Stimulated activated naive CD4-positive, alpha-beta T cell (primary cell): ENCODE data around the gene CFAP65.

ENCODE experiments used
- DNase-seq, 6 experiments: peaks; one replicate each; lab custom pipeline; 2025; lab: John Stamatoyannopoulos, UW

The CFAP65 gene

DNA sequence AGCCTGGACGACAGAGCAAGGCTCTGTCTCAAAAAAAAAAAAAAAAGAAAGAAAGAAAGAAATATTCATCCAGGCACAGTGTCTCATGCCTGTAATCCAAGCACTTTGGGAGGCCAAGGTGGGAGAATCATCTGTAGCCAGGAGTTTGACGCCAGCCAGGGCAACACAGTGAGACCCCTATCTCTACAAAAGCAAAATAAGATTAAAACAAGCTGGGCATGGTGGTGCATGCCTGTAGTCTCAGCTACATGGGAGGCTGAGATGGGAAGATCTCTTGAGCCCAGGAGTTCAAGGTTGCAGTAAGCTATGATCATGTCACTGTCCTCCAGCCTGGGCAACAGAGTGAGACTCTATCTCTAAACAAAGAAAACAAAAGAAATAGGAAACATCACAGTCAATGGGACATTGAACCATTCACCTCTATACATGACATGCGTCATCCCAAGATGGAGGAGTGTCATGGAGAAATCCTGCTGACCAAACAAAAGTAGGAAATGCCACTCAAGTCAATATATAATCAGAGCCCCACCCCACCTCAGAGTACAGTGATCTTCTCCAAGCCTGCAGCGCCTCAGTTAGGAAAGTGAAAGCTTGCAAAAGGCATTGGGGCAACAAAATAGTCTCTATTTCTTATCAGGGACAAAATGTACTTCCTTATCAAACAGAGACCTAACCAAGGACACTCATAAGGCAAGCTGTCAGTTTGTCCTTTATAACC is 66.1 kb downstream of the CFAP65 start:
- no peak for DNase-seq

DNA sequence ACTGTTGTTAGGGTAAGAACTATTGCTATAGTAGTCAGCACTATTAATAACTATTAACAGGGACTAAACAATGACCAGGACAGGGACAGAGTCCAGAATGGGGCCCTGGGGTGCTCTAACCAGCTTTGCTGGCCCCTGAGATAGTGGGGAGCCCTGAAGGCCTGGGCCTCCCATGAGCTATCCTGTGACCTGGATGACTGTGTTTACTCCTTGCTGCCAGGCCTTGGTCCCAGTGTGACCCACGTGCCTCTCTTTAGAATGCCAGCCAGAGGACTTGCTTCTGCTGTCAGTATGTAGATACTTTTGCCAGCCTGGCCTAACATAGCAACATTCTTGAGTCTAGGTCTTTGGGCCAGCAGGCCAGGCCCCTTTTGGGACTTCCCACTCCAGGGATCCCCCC is 70.4 kb downstream of the CFAP65 start:
- no peak for DNase-seq

DNA sequence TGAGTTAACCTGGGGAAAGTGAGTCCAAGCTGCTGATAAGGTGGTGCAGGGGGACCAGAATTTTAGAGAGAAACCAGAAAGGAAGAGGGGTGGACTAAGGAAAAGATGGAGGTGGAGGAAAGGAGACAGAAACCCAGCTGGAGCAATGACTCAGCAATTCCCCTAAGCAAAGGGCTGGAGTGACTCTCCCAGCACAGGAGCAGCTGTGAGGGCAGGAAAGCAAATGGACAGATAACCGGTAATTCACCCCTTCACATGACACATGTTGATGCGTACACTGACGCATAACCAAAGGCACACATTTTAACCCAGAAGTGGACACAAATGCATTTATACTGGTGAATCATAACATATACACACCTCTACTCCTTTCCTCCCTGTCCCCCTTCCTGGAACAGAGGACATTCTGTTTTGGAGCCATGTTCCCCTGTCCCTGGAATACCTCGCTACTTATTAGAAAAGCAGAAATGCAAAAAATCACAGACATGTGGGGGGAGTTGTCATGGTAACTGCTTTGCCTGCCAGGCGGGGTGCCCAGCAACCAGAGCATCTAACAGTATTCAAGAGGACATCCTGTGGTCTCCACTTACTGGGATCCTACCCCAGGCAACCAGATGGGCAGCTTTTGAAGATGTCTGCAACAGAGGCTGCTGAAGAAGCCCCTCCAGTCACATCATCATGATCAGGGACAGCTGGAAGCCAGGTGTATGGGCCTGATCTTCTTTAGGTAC is 77.1 kb downstream of the CFAP65 start:
- no peak for DNase-seq

DNA sequence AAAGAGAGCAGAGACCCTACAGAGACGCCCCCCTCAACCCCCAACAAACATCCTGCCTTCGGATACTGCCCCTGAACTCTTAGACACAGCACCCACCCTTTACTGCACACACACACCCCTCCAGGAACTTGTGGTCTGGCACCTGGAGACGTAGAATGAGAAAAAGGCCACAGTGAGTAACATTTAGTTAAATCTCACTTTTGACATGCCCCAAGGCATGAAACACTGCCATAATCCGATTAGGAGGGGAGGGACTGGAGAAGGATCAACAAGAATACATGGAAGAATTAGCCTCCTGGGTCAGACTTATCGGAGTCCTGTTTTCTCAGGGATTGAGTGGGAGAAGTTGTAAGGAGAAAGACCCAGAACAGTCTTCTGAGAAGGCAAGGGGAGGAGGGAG is 77.7 kb downstream of the CFAP65 start:
- no peak for DNase-seq

DNA sequence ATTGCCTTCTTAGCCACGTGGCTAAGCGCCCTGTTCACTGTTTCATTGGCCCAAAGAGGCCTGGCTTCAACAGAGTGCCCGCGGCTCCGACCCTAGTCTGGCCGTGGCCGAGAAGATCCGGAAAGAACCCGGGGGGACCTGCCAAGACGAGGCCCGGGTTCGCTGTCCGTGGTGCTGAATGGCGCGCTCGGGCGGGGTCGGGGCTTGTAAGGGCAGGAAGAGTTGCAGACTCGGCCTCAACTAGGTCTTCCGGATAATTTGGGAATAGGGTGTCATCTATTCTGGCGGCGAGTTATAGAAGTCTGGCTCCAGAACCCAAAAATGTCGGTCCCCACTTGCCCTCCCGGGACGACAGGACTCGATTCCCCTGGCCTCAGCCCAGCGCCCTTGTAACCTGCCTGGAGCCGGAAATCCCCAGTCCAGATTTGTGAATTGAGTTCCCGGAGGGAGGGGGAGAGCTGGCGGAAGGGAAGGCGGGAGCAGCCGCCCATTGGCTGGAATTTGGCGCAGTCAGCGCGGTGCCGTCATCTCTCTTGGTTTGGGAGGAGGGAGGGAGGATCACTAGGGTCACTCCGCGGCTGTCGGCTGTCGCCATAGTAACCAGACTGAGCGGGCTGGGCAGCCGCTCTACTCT is 78.3 kb downstream of the CFAP65 start:
- peak; percentile 8 to 65 (median 47) for DNase-seq

DNA sequence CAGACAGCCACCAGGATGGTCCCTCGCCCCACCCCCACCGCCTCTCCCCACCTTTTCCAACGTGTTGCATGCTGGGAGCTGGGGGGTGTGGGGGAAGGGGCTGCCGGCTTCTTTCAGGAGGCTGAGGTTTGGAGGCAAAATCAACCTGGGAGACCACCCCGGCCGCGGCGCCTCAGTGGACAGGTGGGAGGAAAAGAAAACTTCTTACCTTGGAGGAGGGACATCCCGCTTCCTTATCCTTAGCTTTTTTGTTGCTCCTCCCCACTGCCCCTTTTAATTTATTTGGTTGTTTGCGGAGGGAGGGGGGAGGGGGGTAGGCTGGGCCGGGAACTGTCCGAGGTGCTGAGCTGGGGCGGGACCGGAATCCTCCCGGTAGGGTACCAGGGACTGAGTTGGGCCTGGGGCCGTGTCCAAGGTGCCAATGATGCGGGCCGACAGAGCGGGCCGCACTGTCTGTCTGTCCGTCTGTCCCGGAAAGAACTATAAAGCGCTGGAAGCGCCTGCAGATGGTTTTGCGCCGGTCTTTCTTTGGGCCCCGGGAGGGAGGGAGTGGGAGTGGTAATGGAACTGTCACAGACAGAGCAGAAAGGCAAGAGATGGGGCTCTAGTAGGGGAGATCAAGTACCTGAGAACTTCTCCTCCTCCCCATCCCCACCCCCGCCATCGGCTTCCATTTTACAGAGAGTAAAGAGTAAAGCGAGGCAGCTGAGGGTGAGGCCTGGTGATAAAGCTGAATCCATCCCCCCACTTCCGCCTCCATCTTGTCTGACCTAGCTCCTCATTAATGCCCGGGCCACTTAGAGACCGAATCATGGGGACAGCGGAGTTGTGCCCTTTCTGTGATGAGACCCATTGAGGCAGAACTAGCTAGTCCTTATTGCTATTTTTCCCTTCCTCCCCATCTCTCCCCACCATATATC is 79.4 kb downstream of the CFAP65 start:
- DNase-seq: peak in 1 of 6 experiments; percentile 10

DNA sequence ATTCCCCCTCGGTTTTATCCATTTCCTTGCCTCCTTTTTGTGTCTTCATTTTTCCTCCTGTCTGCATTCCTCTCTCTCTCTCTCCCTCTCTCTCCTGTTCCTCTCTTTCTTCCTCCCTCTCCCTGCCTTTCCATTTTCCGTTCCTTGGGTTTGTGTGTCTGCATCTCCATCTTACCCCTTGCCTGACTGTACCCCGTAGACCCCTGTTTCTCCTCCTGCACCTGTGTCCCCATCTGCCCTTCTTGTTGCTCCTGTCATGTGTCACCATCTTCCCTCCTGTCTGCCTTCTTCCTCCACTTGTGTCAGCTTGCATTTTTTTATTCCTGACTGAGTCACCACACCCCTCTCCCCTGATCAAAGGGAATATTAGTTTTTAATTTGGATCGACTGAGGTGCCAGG is 80.1 kb downstream of the CFAP65 start:
- no peak for DNase-seq

DNA sequence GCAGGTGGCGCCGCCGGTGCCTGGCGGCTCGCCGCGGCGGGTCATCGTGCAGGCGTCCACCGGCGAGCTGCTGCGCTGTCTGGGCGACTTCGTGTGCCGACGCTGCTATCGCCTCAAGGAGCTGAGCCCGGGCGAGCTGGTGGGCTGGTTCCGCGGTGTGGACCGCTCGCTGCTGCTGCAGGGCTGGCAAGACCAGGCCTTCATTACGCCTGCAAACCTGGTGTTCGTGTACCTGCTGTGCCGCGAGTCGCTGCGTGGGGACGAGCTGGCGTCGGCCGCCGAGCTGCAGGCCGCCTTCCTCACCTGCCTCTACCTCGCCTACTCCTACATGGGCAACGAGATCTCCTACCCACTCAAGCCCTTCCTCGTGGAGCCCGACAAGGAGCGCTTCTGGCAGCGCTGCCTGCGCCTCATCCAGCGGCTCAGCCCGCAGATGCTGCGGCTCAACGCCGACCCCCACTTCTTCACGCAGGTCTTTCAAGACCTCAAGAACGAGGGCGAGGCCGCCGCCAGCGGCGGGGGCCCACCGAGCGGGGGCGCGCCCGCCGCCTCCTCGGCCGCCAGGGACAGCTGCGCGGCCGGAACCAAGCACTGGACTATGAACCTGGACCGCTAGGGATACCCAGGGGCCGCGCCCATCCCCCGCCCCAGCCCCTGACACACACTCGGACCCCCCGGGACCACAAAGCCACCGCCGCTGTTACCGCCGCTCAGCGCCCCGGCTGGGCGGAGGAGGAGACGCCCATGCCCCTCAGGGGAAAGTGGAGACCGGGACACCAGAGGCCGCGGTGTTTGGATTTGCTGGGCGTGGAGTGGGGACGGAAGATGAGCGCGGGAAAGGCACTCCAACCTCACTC is 80.8 kb downstream of the CFAP65 start:
- no peak for DNase-seq

DNA sequence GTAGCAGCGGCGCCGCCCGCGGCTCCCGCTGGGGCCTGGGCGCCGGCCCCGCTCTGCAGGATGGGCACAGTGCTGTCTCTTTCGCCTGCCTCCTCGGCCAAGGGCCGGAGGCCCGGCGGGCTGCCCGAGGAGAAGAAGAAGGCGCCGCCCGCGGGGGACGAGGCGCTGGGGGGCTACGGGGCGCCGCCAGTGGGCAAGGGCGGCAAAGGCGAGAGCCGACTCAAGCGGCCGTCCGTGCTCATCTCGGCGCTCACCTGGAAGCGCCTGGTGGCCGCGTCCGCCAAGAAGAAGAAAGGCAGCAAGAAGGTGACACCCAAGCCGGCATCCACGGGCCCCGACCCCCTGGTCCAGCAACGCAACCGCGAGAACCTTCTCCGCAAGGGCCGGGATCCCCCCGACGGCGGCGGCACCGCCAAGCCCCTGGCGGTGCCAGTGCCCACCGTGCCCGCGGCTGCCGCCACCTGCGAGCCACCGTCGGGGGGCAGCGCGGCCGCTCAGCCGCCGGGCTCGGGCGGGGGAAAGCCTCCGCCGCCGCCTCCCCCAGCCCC is 81.5 kb downstream of the CFAP65 start:
- DNase-seq: no peak

DNA sequence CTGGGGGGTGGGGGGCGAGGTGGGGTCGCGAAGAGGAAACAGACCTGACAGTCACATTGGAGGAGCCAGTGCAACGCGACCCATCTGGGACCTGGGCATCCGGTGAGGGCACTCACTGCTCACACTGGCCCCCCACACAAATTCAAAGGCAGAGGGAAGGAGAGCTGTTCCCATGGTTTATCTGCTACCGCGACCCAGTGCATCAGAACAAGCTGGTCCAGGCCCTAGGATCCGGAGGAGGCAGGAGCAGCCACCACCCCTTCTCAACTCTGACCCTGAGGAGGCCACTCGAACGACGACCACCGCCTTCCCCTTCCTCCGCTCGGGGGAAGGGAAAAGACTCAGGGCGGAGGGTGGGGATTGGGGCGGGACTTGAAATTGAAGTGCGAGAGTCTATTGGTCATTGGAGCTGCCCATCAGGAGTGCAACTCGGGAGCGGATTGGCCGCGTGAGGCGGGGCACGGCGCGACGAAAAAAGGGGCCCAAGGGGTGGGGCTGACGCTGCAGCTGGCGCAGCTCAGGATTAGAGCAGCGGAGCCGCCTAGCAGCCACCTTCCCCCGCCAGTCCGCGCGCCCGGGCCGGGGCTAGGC is 82.1 kb downstream of the CFAP65 start, which contains the start of gene CDK5R2:
CDK5R2 (plus strand) TSS at position 526 of the 591 bp plus-strand sequence. CDS start 155 bp downstream, outside the sequence.
- peak in 4 of 6 experiments; percentile 14 to 49 (median 28) for DNase-seq

DNA sequence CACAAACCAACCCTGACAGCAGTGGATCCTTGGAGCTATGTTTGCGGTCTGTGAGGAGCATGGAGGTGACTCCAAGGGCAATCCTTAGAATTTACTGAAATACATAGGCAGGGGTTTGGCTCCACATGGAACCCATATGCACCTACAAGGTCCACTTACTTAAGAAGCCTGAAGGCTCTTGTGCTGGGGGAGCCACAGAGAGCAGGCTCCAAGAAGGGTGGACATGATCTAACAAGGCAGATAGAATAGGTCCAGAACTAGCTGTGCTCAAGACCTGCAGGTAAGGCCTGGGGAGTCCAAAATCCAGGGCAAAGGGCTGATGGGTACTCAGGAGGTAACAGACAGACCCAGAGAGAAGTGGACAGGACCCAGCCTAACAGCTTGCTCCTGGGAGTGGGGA is 83.0 kb downstream of the CFAP65 start:
- DNase-seq: no peak

DNA sequence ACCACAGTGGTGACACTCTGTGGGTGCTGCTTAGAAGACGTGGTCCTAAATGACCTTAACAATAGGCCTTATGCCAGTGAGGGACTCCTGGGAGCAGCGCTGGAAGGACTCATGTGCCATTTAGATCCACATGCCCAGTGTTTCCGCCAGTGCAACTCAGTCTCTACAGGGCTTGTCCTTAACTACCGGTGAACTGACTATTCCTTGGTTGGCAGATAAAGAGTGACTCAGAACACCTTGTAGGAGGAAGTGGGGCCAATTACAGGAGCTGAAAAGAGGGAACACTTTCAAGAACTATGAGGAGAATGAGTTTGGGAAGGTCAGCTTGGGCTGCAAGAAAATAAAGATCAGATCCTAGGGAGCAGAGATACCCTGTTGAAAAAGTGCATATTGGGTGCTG is 83.6 kb downstream of the CFAP65 start:
- DNase-seq: no peak

DNA sequence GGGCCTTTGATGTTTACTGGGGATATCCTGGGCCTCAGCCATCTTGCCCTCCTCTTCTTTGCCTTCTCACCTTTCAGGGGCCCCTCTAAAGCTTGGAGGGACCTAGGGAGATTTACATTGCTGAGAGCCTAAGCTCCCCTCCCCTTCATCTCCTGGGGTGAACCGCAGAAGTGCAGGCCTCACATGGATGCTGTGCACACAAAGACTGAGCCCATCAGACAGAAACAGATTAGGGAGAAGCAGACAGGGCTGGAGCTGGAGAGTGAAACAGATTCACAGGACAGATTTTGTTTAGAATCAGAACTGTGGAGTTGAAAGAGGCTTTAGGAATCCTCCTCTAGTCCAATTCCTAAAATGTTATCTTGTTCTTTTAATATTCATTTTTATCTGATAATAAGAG is 85.3 kb downstream of the CFAP65 start:
- DNase-seq: no peak

DNA sequence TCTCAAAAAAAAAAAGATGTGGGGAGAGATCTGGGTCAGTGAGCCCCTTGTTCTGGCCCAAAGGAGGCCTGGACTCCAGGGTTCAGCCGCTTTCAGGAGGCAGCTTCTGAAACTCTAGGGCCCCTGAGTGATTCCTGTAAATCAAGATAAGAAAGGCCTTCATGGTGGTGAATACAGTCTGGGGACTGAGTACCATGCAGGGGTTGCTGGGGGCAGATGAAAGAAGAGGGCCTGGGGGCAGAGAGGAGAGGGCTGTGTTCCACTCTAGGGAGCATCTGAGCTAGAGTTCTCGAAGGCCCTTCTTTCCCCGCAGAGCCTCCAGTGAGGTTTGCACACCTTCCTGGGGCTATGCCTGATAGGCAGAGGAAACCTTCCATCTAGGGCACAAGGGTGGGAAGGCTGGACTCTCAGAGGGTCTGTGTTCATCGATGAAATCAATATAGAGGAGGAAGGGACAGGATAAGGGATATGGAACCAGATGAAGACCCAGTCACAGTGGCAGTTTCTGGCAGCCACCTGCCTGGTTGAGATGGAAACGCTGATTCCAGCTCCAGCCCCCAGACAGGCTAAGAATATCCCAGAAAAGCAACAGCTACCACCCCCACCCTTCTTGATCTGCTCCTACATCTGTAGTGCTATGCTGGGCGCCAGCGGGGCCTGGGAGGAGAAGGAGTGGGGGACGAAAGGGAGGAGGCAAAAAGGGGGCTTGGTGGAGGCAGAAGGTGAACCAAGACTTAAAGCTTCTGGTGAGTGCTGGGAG is 86.6 kb downstream of the CFAP65 start:
- DNase-seq: no peak

DNA sequence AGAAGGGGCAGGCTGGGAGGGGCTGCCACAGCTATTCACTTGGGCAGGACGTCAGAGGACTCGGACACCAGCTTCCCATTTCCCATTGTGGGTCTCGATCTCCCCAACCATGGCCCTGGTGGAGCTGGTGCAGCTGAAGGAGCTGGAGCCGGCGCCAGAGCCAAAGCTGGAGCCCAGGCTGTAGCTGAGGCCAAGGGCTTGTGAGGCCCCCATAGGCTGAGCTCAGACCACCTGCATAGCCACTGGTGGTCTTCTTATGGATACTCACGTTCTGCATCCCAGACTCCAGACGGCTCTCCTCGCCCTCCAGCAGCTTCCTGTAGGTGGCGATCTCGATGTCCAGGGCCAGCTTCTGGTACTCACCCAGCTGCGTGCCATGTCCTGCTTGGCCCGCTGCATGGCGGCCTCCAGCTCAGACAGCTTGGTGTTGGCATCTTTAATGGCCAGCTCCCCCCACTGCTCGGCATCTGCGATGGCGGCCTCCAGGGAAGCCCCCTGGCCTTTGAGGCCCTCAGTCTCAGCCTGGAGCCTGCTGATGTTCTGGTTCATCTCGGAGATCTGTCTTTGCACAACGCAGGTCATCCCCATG is 87.9 kb downstream of the CFAP65 start:
- DNase-seq: no peak
